Measurements from ENCODE around the gene PRRC1. TPM values are rescaled to one million over a fixed set of nuclear protein-coding genes. Genes with fewer than 3 reads are reported as not detected.

Gene PRRC1
- total and polyA plus RNA-seq, 2 experiments from 2014 or later, result 64.7 to 70.7 TPM

DNA sequence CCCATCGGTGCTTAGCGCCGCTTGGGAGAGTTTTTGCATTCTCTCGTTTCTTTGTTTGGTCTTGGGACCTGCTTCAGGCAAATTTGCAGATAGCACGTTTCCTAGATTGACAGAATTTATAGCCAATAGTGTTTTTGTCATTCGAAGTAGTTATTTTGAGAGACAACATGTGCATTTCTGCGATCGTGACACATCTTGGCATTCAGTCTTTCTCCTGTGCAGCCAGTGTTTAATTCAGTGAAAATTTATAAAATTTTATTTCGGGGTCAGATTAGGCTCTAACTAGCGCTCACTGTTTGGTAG lies 830 bp downstream of the PRRC1 start (continued):
- TF ChIP-seq, protein P1, sequence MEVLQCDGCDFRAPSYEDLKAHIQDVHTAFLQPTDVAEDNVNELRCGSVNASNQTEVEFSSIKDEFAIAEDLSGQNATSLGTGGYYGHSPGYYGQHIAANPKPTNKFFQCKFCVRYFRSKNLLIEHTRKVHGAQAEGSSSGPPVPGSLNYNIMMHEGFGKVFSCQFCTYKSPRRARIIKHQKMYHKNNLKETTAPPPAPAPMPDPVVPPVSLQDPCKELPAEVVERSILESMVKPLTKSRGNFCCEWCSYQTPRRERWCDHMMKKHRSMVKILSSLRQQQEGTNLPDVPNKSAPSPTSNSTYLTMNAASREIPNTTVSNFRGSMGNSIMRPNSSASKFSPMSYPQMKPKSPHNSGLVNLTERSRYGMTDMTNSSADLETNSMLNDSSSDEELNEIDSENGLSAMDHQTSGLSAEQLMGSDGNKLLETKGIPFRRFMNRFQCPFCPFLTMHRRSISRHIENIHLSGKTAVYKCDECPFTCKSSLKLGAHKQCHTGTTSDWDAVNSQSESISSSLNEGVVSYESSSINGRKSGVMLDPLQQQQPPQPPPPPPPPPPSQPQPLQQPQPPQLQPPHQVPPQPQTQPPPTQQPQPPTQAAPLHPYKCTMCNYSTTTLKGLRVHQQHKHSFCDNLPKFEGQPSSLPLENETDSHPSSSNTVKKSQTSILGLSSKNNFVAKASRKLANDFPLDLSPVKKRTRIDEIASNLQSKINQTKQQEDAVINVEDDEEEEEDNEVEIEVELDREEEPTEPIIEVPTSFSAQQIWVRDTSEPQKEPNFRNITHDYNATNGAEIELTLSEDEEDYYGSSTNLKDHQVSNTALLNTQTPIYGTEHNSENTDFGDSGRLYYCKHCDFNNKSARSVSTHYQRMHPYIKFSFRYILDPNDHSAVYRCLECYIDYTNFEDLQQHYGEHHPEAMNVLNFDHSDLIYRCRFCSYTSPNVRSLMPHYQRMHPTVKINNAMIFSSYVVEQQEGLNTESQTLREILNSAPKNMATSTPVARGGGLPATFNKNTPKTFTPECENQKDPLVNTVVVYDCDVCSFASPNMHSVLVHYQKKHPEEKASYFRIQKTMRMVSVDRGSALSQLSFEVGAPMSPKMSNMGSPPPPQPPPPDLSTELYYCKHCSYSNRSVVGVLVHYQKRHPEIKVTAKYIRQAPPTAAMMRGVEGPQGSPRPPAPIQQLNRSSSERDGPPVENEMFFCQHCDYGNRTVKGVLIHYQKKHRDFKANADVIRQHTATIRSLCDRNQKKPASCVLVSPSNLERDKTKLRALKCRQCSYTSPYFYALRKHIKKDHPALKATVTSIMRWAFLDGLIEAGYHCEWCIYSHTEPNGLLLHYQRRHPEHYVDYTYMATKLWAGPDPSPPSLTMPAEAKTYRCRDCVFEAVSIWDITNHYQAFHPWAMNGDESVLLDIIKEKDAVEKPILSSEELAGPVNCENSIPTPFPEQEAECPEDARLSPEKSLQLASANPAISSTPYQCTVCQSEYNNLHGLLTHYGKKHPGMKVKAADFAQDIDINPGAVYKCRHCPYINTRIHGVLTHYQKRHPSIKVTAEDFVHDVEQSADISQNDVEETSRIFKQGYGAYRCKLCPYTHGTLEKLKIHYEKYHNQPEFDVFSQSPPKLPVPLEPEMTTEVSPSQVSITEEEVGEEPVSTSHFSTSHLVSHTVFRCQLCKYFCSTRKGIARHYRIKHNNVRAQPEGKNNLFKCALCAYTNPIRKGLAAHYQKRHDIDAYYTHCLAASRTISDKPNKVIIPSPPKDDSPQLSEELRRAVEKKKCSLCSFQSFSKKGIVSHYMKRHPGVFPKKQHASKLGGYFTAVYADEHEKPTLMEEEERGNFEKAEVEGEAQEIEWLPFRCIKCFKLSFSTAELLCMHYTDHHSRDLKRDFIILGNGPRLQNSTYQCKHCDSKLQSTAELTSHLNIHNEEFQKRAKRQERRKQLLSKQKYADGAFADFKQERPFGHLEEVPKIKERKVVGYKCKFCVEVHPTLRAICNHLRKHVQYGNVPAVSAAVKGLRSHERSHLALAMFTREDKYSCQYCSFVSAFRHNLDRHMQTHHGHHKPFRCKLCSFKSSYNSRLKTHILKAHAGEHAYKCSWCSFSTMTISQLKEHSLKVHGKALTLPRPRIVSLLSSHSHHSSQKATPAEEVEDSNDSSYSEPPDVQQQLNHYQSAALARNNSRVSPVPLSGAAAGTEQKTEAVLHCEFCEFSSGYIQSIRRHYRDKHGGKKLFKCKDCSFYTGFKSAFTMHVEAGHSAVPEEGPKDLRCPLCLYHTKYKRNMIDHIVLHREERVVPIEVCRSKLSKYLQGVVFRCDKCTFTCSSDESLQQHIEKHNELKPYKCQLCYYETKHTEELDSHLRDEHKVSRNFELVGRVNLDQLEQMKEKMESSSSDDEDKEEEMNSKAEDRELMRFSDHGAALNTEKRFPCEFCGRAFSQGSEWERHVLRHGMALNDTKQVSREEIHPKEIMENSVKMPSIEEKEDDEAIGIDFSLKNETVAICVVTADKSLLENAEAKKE (CRISPR knock-in tag; IDR thresholded peaks at IDR 0.05), result no peak
- TF ChIP-seq JUNB (IDR thresholded peaks at IDR 0.05; ENCODE audit: unreplicated experiment) (no peak), REST (IDR thresholded peaks at IDR 0.05; ENCODE audit: unreplicated experiment) (no peak), POLR2AphosphoS5 (IDR thresholded peaks at IDR 0.05; ENCODE audit: low read depth) (no peak)

DNA sequence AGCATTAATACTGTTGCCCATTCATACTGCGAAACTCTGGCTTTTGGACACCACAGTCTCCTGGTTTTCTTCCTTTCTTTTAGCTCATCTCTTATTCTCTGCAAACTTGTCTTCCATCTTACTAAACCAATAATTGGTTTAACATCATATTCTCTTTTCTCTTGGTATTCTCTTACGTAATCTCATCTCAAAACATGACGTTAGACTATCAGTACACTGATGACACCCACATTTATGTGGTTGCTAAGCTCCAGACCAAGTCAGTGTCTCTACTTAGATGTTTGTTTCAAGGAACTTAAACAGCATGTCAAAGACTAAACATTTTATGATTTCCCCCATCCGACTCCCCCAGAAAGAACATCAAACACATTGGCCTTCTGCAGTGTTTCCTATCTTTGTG lies 2.1 kb downstream of the PRRC1 start:
- peak overlapping the region; percentile 98; the same call in 1 of the 2 replicates for H3K4me3 ChIP-seq
- no peak for TF ChIP-seq EZH2phosphoT487 (IDR thresholded peaks at IDR 0.05; ENCODE audit: unreplicated experiment)
- TF ChIP-seq EZH2 (IDR thresholded peaks at IDR 0.05; ENCODE audit: low read depth, unreplicated experiment), result no peak
- TF ChIP-seq JUNB (IDR thresholded peaks at IDR 0.05; ENCODE audit: unreplicated experiment), result no peak
- no peak for TF ChIP-seq POLR2AphosphoS5 (IDR thresholded peaks at IDR 0.05; ENCODE audit: low read depth)
- TF ChIP-seq REST (IDR thresholded peaks at IDR 0.05; ENCODE audit: unreplicated experiment), result no peak
- TF ChIP-seq ETS1 (IDR thresholded peaks at IDR 0.05), result no peak
- TF ChIP-seq NANOG (IDR thresholded peaks at IDR 0.05; ENCODE audit: borderline replicate concordance), result no peak
- TF ChIP-seq ZNF331 (CRISPR knock-in tag; IDR thresholded peaks at IDR 0.05; ENCODE audit: low read depth), result no peak
- no peak for TF ChIP-seq CREB1 (CRISPR knock-in tag; IDR thresholded peaks at IDR 0.05; ENCODE audit: low read depth)

More for the DNA sequence above, 2.1 kb downstream of the PRRC1 start:
- no peak overlapping the region for H2AFZ ChIP-seq
- peaks cover 3% of the 10 kb centered on the region for H3K27me3 Mint-ChIP-seq (ENCODE audit: insufficient read depth, low read depth, poor library complexity)
- no peaks in the 10 kb centered on the region for H3K9me2 ChIP-seq (ENCODE audit: insufficient read depth)
- no peaks in the 10 kb centered on the region for H3F3A ChIP-seq (replicated peaks; ENCODE audit: low read depth)
- peak overlapping the region; percentile 89 for H3K4me3 Mint-ChIP-seq
- H3K27me3 ChIP-seq (ENCODE audit: insufficient read depth), result no peaks in the 10 kb centered on the region
- H3K36me3 ChIP-seq (ENCODE audit: insufficient read depth), result peaks cover 35% of the 10 kb centered on the region
- ATAC-seq (no peak), DNase-seq (ENCODE audit: low spot score) (no peak)
- H3K4me1 ChIP-seq (ENCODE audit: insufficient read depth), result 0 out of 2 replicates have a peak, but pooled peaks cover 6% of the 10 kb centered on the region
- peaks cover 13% of the 10 kb centered on the region for H3K4me1 Mint-ChIP-seq
- no peak overlapping the region for H3K27ac ChIP-seq (ENCODE audit: low read depth)
- peaks cover 68% of the 10 kb centered on the region for H3K79me2 ChIP-seq (replicated peaks; ENCODE audit: insufficient read depth)
- H3K9me3 Mint-ChIP-seq, result peaks cover 18% of the 10 kb centered on the region
- H3K27ac Mint-ChIP-seq, result no peak overlapping the region
- H4K20me1 ChIP-seq (replicated peaks; ENCODE audit: insufficient read depth), result peaks cover 12% of the 10 kb centered on the region
- H3K36me3 Mint-ChIP-seq (ENCODE audit: low read depth), result peaks cover 55% of the 10 kb centered on the region
- H3K4me2 ChIP-seq, result no peak overlapping the region
